ENCODE results near the gene LYAR. TPM values are rescaled to one million over a fixed set of nuclear protein-coding genes. Genes with fewer than 3 reads are reported as not detected.

LYAR gene, protein sequence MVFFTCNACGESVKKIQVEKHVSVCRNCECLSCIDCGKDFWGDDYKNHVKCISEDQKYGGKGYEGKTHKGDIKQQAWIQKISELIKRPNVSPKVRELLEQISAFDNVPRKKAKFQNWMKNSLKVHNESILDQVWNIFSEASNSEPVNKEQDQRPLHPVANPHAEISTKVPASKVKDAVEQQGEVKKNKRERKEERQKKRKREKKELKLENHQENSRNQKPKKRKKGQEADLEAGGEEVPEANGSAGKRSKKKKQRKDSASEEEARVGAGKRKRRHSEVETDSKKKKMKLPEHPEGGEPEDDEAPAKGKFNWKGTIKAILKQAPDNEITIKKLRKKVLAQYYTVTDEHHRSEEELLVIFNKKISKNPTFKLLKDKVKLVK
- total RNA-seq, result 21.5 and 25.2 TPM in 2 replicates

DNA sequence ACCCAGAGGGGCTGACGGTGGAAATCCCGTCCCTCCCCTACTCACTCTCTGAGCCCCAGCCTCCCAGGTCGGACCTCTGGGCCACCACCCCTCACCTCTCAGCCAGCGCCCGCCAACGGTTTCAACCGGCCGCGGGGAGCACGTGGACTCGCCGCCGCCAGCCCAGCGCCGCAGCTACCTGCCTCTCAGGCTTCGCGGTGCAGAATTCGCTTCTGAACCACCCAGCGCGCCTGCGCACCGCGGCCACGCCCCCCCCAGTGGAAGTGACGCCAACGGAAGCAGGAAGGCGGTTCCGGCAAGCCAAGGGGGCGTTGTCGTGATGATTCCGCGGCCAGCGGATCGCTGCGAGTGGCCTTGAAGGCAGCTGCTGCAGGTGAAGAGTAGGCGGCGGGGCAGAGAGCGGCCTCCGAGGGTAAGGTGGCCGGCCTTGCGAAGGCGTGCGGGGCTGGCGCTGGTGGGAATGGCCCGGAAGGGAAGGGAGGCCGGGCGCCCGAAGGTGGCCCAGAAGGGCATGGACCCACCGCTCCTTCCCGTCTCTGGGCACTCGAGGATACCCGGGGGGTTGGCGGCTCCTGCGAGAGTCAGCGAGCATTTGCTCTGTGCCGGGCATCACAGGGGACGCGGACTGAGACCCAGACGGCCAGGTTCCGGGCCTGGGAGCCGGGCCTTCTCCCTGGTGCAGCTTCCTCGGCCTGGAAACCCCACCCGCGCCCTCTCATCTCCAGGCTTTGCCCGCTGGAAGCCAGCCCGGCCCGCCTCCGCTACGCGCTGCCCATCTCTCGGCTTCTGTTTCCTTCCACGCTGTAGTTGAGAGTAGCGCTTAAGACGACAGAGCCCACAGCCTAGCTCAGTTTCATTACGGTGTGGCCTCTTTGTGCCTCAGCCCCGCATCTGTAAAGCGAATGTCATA lies at the start of gene LYAR, which contains the start of gene ZBTB49:
TSS of gene LYAR (minus strand) at position 214 of the 910 bp plus-strand sequence. CDS start 6,412 bp downstream, outside the sequence.
TSS of gene ZBTB49 (plus strand) at position 311 of the 910 bp plus-strand sequence. CDS start 9,695 bp downstream, outside the sequence.

DNA sequence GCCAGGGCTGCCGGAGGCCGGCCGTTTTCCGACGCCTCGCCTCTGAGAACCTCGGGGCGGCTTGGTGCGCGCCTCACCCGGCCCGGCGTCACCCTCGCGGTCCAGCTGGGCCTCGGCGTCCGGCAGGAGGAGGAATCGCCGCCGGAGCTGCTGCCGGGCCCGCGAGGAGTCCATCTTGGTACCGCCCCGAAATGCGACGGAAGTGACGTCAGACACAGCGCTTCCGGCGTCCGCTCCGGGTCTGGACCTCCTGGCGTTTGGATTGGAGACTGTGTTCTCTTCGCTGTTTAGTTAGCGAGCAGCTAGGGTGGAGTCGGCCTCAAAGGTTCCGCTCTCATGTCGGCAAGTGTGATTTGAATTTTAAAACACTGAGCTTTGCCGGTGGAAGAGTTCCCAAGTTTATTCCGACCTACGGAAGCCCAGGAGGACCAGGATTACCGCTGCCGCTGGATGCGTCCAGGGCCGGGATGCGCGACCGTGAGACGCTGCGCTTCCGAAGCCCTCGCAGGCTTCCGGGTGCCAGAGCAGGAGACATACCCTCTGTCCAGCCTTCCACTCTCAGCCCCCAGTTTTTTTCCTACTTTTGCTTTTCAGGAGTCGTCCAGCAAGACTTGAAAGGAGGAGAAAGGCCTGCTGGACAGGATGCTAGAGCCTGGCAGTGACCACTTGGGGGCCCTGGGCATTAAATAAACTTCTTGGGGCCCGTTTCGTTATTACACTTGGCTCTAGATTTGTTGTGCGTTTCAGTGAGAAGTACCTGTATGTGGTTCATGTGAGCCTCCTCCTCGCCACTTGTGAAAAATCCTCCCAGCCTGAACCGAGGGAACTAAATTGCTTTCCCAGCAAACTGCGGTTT lies 41.7 kb downstream of the LYAR start, which contains the start of gene TMEM128:
TSS of gene TMEM128 (minus strand) at position 195 of the 856 bp plus-strand sequence. CDS start at position 174, 21 bp downstream.

DNA sequence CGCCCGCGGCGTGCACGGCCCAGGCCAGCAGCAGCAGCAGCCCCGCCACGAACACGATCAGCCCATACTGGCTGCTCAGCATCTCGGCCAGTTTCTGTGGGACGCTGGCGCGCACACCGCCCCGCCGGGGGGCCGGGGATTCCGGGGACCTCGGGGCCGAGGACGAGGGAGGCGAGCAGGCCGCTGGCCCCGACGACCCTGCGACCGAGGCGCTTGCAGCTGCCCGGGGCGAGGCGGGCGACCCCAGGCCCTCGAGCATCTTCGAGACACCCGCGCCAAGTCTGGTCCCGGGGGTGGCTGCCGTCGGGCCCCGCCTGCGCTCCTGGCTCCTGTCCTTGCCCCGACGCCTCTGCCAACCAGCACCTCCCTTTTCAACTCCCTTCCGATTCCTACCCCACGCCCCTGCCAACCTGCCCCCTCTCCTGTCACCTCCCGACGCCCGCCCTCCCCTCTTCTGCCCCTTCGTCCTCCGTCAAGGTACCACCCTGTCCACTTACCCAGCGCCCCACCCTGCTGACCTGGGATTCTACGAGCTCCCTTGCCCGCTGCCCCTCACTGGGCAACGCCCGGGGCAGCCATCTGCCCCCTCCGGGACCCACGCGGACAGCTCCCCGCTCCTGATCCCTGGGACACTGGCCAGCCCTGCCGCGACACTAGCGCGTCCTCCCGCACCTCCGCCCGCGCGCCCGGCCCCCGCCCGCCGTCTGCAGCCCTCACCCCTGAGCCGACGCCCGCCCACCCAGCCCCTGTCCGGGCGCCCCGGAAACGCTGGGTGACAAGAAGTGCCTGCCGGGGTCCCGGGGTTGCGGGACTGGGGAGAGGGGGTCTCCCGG lies 63.1 kb downstream of the LYAR start, which contains the start of gene OTOP1:
TSS of gene OTOP1 (minus strand) at position 324 of the 833 bp plus-strand sequence. CDS start at position 259, 65 bp downstream.

Other genes starting within 250 kb of the LYAR start
- gene OTOP1, start 63.2 kb downstream of the LYAR start, total RNA-seq, result not detected in 2 replicates
- gene TMEM128, start 41.9 kb downstream of the LYAR start, total RNA-seq, result 13.3 and 14.6 TPM in 2 replicates
- gene ZBTB49, start 97 bp upstream of the LYAR start, total RNA-seq, result 2.9 and 3.8 TPM in 2 replicates
- gene NSG1, start 96.9 kb upstream of the LYAR start, total RNA-seq, result 17.8 and 47.9 TPM in 2 replicates

Measured in endothelial cell of coronary artery (primary cell).